ENCODE results near the gene CDC40.

DNA sequence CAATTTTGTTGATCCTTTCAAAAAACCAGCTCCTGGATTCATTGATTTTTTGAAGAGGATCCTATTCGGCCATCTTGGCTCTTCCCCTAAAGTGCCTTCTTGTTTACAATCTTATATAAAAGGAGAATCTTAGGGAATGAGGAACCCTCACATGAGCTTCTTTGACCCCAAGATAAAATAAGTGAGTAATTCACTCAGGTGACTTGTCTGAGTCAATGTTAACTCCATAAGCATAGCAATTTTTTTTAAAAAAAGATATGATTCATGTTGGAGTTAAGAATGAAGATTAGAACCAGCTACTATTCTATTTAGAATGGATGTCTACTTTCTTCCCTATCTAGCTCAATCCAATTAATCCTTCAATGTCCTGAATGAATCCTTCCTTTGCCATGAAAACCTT lies 21.7 kb upstream of the CDC40 start:
- TF ChIP-seq, protein P1, sequence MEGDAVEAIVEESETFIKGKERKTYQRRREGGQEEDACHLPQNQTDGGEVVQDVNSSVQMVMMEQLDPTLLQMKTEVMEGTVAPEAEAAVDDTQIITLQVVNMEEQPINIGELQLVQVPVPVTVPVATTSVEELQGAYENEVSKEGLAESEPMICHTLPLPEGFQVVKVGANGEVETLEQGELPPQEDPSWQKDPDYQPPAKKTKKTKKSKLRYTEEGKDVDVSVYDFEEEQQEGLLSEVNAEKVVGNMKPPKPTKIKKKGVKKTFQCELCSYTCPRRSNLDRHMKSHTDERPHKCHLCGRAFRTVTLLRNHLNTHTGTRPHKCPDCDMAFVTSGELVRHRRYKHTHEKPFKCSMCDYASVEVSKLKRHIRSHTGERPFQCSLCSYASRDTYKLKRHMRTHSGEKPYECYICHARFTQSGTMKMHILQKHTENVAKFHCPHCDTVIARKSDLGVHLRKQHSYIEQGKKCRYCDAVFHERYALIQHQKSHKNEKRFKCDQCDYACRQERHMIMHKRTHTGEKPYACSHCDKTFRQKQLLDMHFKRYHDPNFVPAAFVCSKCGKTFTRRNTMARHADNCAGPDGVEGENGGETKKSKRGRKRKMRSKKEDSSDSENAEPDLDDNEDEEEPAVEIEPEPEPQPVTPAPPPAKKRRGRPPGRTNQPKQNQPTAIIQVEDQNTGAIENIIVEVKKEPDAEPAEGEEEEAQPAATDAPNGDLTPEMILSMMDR (IDR thresholded peaks at IDR 0.05): no peak
- no peak for TF ChIP-seq POLR2A (IDR thresholded peaks at IDR 0.05)
